Left forelimb (tissue), 1 donor: ENCODE measurements around the gene MIF.
A peak's percentile ranks its signal among the peaks of the same experiment; 100 is the strongest.
"Not testable (repeated sequence)": the region's sequence is repeated elsewhere in the genome, so short reads cannot be mapped to it uniquely, and the experiment has no call there.

Source experiments
- DNase-seq: peaks from one replicate; pipeline ENCODE4 v3.0.0-alpha.2; 2018; ENCODE audit warnings: low spot score

The MIF gene

DNA sequence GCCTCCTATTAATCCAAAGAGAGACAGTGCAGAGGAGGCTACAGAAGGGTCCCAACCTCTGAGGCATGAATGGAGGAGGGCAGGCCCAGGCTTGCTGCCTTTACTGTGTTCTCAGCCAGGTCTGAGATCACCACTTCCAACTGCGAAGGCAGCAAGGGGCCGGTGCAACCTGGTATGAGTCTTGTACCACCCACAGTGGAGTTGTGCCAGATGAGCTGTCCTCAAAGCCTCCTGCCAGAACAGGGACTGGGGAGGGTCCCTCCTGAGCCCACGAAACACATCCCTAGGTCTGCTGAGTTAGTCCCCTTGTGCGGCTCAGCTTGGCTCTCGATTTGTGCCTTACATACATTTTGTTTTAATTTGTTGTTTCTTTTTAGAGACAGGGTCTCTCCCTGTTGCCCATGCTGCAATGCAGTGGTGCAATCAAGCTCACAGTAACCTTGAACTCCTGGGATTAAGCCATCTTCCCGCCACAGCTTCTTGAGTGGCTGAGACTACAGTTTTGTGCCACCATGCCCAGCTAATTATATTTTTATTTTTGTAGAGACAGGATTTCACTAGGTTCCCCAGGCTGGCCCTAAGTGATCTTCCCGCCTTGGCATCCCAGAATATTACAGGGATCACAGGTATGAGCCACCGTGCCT is 9.3 kb downstream of the MIF start:
- no peak for DNase-seq

GRCh38 chr22:23904573-23905254 is 10.5 kb downstream of the MIF start:
- no peak for DNase-seq

- no peak for DNase-seq
These were observed 12.5 kb downstream of the MIF start for GRCh38 chr22:23906641-23907040.

- DNase-seq: not testable (repeated sequence)
These were observed 13.2 kb downstream of the MIF start for GRCh38 chr22:23907423-23907822.

- DNase-seq: peak; percentile 30
These were observed 14.5 kb downstream of the MIF start for GRCh38 chr22:23908587-23909205.

- peak; percentile 63 for DNase-seq
These were observed 15.2 kb downstream of the MIF start for GRCh38 chr22:23909296-23909898.

DNA sequence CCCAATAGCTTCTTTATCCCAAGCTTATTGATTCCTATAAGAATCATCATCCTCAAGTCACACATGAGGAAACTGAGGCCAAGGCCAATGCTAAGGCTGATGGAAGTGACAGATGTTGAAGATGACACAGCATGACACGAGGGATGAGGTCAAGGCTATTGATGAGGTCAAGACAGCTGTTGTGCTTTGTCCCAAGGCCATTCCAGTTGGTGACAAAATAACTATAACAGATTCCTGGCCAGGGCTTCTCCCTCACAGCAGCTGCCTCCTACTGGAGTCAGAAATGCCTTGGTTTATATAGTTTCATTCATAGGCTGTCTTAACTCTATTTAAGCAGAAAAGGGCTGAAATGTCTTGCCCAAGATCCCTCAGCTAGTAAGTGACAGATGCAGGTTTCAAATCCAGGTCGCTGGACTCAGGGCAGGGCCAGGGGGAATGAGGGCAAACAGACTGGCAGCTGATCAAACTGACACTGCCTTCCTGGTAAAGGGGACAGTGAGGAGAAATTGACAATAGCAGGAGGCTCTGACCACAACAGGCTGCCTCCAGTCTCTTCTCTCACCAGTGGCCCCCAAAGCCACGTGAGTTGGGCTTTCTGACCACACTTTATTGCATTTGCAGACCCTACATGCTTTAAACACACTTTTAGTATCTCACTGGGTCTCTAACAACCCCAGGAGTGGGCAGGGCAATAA is 16.5 kb downstream of the MIF start:
- no peak for DNase-seq

GRCh38 chr22:23911318-23911980 is 17.3 kb downstream of the MIF start:
- DNase-seq: no peak

DNA sequence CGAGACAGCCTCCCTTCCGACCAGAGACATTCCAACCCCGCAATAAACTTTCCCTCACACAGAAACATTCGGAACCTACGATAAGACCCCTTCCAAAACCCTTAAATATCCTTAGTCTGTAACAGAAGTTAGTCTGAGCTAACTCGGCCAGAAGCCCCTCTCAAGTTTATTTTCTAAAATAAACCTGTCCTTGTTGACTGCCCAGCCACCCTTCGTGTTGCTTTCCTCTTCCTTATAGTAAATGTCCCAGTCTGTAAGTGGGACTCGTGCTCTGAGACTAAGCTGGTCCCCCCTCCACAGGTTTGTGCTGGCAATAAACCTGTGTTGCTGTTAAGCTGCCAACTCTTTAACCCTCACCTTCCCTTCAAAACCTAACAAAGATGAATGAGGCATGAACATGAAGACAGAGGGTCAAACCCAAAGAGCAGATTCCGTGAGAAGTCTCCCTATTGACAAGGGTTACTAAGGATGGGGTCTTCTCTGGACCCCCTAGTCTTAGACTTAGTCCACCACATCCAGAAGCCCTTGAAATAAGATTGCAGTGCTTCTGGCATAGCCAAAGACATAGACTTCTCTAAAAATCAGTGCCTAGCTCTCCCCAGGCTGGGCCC is 18.2 kb downstream of the MIF start:
- DNase-seq: no peak

GRCh38 chr22:23913306-23913660 is 19.1 kb downstream of the MIF start:
- DNase-seq: no peak

DNA sequence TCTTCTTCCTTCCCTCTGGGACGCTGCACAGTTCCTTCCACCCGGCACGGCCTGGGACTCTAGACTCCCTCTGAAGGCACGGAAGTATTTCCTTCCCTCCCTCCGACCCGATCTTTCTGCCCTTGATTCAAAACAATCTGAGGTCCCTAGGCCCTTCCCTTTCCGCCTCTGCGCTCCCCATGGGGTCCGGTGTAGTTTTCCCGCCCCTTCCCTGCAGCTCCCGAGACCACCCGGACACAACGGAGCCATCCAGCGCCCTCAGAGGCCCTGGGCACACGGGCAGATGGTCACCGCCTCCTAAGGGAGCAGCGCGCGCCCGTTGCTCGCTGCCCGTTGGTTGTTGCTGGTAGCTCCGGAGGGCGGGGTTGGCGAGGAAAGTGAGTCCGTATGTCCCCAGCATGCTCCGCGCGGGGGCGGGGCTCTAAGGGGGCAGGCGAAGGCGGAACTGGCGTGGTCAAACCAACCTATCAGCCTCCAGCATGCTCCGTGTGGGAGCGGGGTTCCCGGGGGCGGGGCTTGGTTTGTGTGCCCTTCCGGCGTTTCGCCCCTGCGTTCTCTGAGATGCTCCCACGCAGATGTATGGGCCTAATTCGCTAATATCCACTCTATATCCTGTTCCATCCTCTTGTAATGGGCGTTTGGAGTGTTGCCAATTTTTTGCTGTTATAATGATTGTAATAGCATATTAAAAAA is 19.6 kb downstream of the MIF start:
- DNase-seq: peak; percentile 99

DNA sequence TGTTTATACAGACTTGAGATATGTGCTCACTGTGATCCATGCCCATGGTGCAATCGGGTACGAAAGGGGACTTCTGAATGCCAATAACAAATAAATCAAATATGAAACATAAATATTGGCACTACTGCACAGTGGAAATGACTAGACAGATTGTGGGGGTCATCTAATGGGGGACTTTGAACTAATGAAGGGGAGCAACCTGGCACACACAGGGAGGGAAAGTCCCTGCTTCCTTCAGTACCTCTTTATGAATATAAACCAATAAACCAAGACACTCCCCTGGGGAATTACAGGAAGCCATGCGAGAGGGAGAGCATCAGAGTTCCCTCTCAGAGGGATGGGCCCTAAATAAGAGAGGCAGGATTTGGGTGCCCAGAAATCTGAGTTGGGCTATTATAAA is 21.1 kb downstream of the MIF start:
- no peak for DNase-seq

DNA sequence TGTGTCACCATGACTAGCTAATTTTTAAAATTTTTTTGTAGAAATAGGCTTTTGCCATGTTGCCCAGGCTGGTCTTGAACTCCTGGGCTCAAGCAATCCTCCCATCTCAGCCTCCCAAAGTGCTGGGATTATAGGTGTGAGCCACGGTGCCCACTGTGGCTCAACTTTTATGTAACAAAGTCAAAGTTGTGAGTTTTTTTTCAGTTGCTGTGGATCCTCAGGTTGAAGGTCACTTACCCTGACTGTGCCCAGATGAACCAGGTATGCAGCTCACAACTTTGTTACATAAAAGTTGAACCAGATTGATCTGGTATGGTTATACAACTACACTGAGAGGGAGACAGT is 26.1 kb downstream of the MIF start:
- not testable (repeated sequence) for DNase-seq

DNA sequence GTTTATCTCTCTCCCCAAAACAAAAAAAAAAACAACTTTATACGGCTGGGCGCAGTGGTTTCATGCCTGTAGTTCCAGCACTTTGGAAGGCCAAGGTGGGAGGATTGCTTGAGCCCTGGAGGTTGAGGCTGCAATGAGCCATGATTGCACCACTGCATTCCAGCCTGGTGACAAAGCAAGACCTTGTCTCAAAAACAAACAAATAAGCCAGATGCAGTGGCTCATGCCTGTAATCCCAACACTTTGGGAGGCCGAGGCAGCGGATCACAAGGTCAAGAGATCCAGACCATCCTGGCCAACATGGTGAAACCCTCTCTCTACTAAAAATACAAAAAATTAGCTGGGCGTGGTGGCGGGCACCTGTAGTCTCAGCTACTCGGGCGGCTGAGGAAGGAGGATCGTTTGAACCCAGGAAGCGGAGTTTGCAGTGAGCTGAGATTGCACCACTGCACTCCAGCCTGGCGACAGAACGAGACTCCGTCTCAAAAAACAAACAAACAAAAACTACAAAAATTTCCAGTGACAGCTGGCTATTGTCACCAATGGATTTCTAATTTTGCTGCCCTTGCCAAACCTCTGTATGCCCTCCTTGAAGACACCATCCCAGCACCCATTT is 27.5 kb downstream of the MIF start:
- not testable (repeated sequence) for DNase-seq

DNA sequence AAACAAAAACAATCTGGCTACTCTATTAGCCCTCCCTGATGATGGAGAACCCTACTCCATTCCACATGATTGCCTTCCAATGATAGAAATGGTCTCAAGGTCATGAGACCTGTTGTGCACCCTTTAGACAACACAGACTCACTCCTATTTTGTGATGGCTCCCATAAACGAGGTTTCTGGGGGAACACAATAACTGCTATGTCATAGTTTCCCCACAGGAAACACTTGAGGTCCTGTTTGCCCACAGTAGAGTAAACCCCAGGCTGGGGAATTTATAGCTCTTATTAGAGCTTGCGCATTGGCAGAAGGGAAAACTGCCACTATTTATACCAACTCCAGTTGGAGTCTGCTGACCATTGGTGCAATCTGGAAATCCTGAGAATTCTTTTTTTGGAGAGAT is 28.7 kb downstream of the MIF start:
- DNase-seq: no peak

DNA sequence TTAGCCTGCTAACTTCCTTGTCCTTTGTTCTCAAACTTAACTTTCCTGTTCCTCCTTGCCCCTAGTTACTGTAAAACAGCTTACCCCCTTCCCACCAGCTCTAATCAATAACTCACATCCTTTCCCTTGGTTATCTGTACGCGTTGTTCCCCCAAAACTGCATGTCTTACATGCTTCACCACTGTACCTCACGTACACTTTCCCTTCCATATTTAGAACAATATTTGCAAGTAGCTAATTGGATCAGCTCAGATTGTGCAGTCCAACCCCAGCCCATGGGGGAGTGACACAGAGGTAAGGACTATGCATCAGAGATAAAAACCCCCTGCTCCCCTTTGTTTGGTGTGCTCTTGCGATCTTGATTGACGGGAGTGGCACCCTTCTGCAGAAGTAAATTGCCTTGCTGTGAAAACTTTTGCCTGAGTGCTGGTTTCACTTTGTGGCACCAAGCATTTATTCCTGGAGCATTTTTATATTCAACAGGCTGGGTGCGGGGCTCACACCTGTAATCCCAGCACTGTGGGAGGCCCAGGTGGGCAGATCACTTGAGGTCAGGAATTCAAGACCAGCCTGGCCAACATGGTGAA is 30.9 kb downstream of the MIF start:
- no peak for DNase-seq

DNA sequence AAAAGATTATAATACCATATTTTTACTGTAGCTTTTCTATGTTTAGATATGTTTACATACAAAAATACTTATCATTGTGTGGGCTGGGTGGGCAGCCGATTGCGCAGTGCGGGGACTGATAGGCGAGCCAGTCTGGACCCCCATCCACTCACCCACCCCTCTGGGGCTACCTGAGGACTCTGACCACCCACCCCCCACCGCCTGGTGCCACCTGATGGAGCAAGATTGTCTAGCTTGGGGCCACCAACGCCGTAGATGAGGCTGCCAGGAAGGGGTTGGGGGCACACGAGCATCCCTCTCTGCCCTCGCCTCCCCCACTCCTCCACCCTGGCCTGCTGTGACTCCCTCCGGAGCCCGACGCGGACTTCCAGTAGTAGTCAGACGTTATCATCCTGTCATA is 32.4 kb downstream of the MIF start:
- no peak for DNase-seq

GRCh38 chr22:23938328-23939016 is 44.3 kb downstream of the MIF start:
- no peak for DNase-seq

DNA sequence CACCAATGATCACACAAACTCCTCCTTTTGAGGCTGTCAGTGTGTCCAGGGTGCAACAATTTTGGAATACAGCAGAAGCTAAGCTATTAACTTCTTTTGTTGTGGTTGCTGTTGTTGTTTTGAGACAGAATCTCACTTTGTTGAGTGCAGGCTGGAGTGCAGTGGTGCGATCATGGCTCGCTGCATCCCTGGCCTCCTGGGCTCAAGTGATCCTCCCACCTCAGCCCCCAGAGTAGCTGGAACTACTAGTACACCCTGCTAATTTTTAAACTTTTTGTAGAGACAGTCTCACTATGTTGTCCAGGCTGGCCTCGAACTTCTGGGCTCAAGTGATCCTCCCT is 44.8 kb downstream of the MIF start:
- no peak for DNase-seq

- not testable (repeated sequence) for DNase-seq
These were observed 46.0 kb downstream of the MIF start for GRCh38 chr22:23940166-23940565.
